ENCODE results near the gene PADI6.

DNA sequence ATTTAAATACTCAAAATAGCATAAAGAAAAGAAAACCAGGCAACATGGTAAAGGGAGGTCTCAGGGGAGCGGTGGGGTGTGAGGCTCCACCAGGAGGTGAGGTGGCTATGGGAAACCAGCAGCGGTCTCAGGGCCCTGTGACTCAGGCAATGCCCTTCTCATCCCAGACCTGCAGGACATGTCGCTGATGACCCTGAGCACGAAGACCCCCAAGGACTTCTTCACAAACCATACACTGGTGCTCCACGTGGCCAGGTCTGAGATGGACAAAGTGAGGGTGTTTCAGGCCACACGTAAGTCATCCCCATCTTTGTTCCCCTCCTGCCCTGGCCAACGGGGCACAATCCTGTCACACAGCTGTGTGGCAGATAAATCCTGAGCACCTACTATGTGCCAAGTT, 32.5 kb upstream of the PADI6 start:
- TF ChIP-seq, protein P1, sequence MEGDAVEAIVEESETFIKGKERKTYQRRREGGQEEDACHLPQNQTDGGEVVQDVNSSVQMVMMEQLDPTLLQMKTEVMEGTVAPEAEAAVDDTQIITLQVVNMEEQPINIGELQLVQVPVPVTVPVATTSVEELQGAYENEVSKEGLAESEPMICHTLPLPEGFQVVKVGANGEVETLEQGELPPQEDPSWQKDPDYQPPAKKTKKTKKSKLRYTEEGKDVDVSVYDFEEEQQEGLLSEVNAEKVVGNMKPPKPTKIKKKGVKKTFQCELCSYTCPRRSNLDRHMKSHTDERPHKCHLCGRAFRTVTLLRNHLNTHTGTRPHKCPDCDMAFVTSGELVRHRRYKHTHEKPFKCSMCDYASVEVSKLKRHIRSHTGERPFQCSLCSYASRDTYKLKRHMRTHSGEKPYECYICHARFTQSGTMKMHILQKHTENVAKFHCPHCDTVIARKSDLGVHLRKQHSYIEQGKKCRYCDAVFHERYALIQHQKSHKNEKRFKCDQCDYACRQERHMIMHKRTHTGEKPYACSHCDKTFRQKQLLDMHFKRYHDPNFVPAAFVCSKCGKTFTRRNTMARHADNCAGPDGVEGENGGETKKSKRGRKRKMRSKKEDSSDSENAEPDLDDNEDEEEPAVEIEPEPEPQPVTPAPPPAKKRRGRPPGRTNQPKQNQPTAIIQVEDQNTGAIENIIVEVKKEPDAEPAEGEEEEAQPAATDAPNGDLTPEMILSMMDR (tag by site-specific recombination; IDR thresholded peaks at IDR 0.05) = no peak
- TF ChIP-seq ZNF175 (tag by site-specific recombination; IDR thresholded peaks at IDR 0.05) = no peak
- TF ChIP-seq YY1 (tag by site-specific recombination; IDR thresholded peaks at IDR 0.05) = no peak
- TF ChIP-seq ZNF350 (tag by site-specific recombination; IDR thresholded peaks at IDR 0.05) = no peak
- TF ChIP-seq ZNF354C (tag by site-specific recombination; IDR thresholded peaks at IDR 0.05; ENCODE audit: borderline replicate concordance, low read depth) = no peak
